Kidney tubule cell (primary cell): Measurements from ENCODE around the gene ATP5F1B.

Experiments used
- DNase-seq: peaks from one replicate; pipeline ENCODE4 v3.0.0-alpha.2; 2018; ENCODE audit warnings: low spot score

ATP5F1B gene

GRCh38 chr12:56616925-56617324 lies 28.9 kb downstream of the ATP5F1B start:
- DNase-seq = no peak

GRCh38 chr12:56616244-56616643 lies 29.5 kb downstream of the ATP5F1B start:
- no peak for DNase-seq

- DNase-seq = no peak
Measured at GRCh38 chr12:56614627-56615026, 31.2 kb downstream of the ATP5F1B start.

GRCh38 chr12:56604355-56604754 lies 41.4 kb downstream of the ATP5F1B start:
- no peak for DNase-seq

- DNase-seq = no peak
Measured at GRCh38 chr12:56602239-56602638, 43.5 kb downstream of the ATP5F1B start.

- no peak for DNase-seq
Measured at GRCh38 chr12:56601503-56601902, 44.3 kb downstream of the ATP5F1B start.

- DNase-seq = no peak
Measured at GRCh38 chr12:56600753-56601152, 45.0 kb downstream of the ATP5F1B start.

GRCh38 chr12:56599797-56600196 lies 46.0 kb downstream of the ATP5F1B start:
- no peak for DNase-seq

- DNase-seq = no peak
Measured at GRCh38 chr12:56599041-56599440, 46.7 kb downstream of the ATP5F1B start.

GRCh38 chr12:56596815-56597214 lies 49.0 kb downstream of the ATP5F1B start:
- DNase-seq = no peak

GRCh38 chr12:56593909-56594621 lies 51.7 kb downstream of the ATP5F1B start:
- peak; percentile 86 for DNase-seq

- no peak for DNase-seq
Measured at GRCh38 chr12:56591961-56592360, 53.8 kb downstream of the ATP5F1B start.

- DNase-seq = no peak
Measured at GRCh38 chr12:56591126-56591525, 54.7 kb downstream of the ATP5F1B start.

- peak; percentile 25 for DNase-seq
Measured at GRCh38 chr12:56590237-56590830, 55.5 kb downstream of the ATP5F1B start.

- DNase-seq = no peak
Measured at GRCh38 chr12:56589783-56590182, 56.0 kb downstream of the ATP5F1B start.
